Stimulated activated CD4-positive, alpha-beta T cell treated with anti-CD3 and anti-CD28 coated beads, TNF-alpha, amount 100 ng/mL, for 48 hours (primary cell): ENCODE data around the gene MORN4.

Experiments used
- DNase-seq, 3 donors: peaks; one replicate each; pipeline ENCODE4 v3.0.0-alpha.2; 2020; ENCODE audit warnings: low read depth in 3 of 3

The MORN4 gene

GRCh38 chr10:97573672-97574071 lies 59.6 kb downstream of the MORN4 start:
- DNase-seq, result no peak

- DNase-seq, result no peak
Measured at GRCh38 chr10:97573021-97573420, 60.3 kb downstream of the MORN4 start.

- peak; percentile 24 to 69 (median 28) for DNase-seq
Measured at GRCh38 chr10:97572214-97572989, 60.9 kb downstream of the MORN4 start, which contains the start of gene ANKRD2. TSS of gene ANKRD2 (plus strand) at chr10:97572779. CDS start at chr10:97572789, 10 bp downstream.

GRCh38 chr10:97571622-97572021 lies 61.7 kb downstream of the MORN4 start:
- no peak for DNase-seq

DNA sequence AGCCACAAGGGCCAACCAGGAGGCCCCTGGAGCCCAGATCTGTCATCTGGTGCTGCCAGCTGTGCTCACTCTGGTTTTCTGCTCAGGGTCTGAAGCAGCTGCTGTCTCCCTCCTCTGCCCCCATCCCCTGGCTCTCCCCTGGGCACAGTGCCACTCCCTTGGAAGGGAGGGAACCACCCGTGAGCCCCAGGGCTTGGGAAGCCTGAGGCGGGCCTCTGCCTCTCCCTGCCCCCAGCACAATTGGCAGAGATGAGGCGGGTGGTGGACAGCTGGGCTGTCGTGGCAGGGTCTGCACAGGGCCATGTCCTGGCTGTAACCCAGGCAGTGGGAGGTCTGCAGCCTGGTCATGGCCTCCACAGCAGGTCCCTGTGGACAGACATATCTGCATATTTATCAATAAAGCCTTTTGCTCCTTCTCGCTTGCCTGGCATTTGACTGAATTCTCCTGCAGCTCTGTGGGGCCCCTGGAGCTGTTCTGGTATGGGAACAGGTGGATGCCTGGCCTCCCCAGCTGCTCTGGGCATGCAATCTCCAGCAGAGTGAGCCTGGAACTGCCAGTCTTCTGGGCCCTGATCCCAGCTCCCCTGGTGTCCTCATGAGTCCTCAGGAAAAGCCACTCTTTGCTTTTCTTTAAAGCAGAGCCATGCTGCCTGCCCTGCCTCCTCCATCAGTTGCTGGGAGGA lies 62.4 kb downstream of the MORN4 start:
- DNase-seq, result no peak

DNA sequence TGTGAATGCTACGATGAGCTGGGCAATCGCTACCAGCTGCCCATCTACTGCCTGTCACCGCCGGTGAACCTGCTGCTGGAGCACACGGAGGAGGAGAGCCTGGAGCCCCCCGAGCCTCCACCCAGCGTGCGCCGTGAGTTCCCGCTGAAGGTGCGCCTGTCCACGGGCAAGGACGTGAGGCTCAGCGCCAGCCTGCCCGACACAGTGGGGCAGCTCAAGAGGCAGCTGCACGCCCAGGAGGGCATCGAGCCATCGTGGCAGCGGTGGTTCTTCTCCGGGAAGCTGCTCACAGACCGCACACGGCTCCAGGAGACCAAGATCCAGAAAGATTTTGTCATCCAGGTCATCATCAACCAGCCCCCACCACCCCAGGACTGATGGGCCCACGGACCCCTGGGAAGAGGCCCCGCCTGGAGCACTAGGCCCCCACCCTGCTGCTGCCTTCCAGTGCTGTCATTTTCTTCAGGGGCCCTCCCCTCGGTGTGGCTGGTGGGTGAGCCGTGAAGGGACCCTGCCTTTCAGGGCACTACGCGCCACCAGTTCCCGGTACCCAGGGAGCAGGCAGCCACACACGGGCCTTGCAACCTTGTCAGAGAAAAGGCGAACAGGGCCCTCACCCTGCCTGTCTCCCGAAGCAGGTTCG lies 63.0 kb downstream of the MORN4 start:
- DNase-seq, result no peak

DNA sequence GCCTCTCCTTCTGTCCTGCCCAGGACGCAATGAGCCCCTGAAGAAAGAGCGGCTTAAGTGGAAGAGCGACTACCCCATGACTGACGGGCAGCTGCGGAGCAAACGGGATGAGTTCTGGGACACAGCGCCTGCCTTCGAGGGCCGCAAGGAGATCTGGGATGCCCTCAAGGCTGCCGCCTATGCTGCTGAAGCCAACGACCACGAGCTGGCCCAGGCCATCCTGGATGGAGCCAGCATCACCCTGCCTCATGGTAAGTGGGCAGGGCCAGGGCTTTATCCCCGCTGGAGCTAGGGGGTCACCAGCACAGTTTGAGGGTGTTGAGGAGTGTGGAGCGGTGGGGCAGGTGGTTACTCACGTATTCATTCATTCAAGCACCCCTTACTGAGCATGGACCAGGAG lies 65.4 kb downstream of the MORN4 start:
- no peak for DNase-seq

DNA sequence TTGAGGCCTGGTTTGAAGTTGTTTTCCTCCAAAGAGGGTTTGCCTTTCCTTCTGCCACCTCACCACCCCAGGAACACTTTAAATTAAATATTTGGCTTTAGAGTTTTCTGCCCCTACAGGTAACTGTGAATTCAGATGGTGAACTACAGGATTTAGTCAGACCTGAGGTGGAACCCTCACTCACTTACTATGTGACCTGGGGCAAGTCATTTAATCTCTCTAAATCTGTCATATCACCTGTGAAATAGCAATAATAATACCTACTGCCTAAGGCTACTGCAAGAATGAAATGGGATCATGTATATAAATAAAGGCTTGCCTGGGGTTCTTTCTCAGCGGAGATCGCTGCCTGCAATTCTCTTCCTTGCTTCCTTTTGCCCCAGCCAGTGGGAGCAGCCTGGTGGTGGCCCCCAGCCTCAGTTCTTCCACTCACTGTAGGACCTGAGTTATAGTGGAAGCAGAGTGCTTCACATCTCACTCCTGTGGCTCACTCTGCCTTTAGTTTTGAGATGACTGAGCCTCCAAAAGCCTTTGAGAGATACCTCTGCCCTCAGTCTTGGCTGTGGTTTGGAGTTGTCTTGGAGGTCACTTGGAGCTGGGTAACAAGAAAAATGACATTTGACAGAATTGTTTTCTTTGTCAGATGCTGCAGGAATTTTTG lies 66.8 kb downstream of the MORN4 start:
- no peak for DNase-seq

- DNase-seq, result no peak
Measured at GRCh38 chr10:97564776-97565175, 68.5 kb downstream of the MORN4 start.
